NB4 (cell line): ENCODE data around the gene B3GALT4.

Source experiments
- POLR2A ChIP-seq: IDR thresholded peaks from 2 replicates; pipeline ENCODE4 v1.6.1; 2011; ENCODE audit warnings: mild to moderate bottlenecking; ENCODE audit not compliant: insufficient read length; ENCODE audit errors: extremely low read depth
- TF ChIP-seq, protein P1 (sequence below): IDR thresholded peaks from one replicate; pipeline ENCODE4 v1.5.1; 2012; ENCODE audit warnings: low read depth, low read length

GRCh38 chr6:33273924-33274902 is 2.7 kb upstream of the B3GALT4 start:
- TF ChIP-seq, protein P1, sequence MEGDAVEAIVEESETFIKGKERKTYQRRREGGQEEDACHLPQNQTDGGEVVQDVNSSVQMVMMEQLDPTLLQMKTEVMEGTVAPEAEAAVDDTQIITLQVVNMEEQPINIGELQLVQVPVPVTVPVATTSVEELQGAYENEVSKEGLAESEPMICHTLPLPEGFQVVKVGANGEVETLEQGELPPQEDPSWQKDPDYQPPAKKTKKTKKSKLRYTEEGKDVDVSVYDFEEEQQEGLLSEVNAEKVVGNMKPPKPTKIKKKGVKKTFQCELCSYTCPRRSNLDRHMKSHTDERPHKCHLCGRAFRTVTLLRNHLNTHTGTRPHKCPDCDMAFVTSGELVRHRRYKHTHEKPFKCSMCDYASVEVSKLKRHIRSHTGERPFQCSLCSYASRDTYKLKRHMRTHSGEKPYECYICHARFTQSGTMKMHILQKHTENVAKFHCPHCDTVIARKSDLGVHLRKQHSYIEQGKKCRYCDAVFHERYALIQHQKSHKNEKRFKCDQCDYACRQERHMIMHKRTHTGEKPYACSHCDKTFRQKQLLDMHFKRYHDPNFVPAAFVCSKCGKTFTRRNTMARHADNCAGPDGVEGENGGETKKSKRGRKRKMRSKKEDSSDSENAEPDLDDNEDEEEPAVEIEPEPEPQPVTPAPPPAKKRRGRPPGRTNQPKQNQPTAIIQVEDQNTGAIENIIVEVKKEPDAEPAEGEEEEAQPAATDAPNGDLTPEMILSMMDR = no peak
- TF ChIP-seq POLR2A = no peak
